ENCODE data around the gene MROH7. TPM values are rescaled to one million over a fixed set of nuclear protein-coding genes. Genes with fewer than 3 reads are reported as not detected.

MROH7 gene
- total RNA-seq, 1 donor from 2014 or later, result 0.19 TPM

GRCh38 chr1:54744696-54745095, 103.1 kb downstream of the MROH7 start:
- TF ChIP-seq CTCF (conservative IDR thresholded peaks at IDR 0.05), result no peak
- H3K4me3 Mint-ChIP-seq, result no peak overlapping the region

GRCh38 chr1:54745274-54745673, 103.7 kb downstream of the MROH7 start:
- DNase-seq (ENCODE audit: extremely low spot score, unreplicated experiment), result no peak
- TF ChIP-seq CTCF (conservative IDR thresholded peaks at IDR 0.05), result no peak

More at GRCh38 chr1:54744696-54745095, 103.1 kb downstream of the MROH7 start:
- Mint-ChIP-seq H3K36me3 (peaks cover 6% of the 10 kb centered on the region), H3K27me3 (peaks cover under 1% of the 10 kb centered on the region), H3K27ac (no peak overlapping the region), H3K9me3 (no peaks in the 10 kb centered on the region), H3K4me1 (ENCODE audit: unreplicated experiment) (no peaks in the 10 kb centered on the region)
- no peak for DNase-seq (ENCODE audit: extremely low spot score, unreplicated experiment)

GRCh38 chr1:54745864-54746263, 104.3 kb downstream of the MROH7 start:
- no peak overlapping the region for H3K27ac Mint-ChIP-seq
- H3K4me3 Mint-ChIP-seq, result no peak overlapping the region
- H3K9me3 Mint-ChIP-seq, result no peaks in the 10 kb centered on the region
- no peak for TF ChIP-seq CTCF (conservative IDR thresholded peaks at IDR 0.05)
- DNase-seq (ENCODE audit: extremely low spot score, unreplicated experiment), result no peak
- H3K36me3 Mint-ChIP-seq, result peaks cover 6% of the 10 kb centered on the region
- no peaks in the 10 kb centered on the region for H3K4me1 Mint-ChIP-seq (ENCODE audit: unreplicated experiment)
- H3K27me3 Mint-ChIP-seq, result peaks cover 3% of the 10 kb centered on the region

More at GRCh38 chr1:54745274-54745673, 103.7 kb downstream of the MROH7 start:
- Mint-ChIP-seq H3K27ac (no peak overlapping the region), H3K4me3 (no peak overlapping the region), H3K27me3 (peaks cover 3% of the 10 kb centered on the region), H3K36me3 (peaks cover 6% of the 10 kb centered on the region), H3K9me3 (no peaks in the 10 kb centered on the region), H3K4me1 (ENCODE audit: unreplicated experiment) (no peaks in the 10 kb centered on the region)

GRCh38 chr1:54748094-54748835, 106.7 kb downstream of the MROH7 start:
- no peaks in the 10 kb centered on the region for H3K9me3 Mint-ChIP-seq
- H3K4me3 Mint-ChIP-seq, result no peak overlapping the region
- no peak for TF ChIP-seq CTCF (conservative IDR thresholded peaks at IDR 0.05)
- DNase-seq (ENCODE audit: extremely low spot score, unreplicated experiment), result no peak
- H3K27ac Mint-ChIP-seq, result no peak overlapping the region
- H3K4me1 Mint-ChIP-seq (ENCODE audit: unreplicated experiment), result no peaks in the 10 kb centered on the region
- H3K27me3 Mint-ChIP-seq, result peaks cover 3% of the 10 kb centered on the region
- no peaks in the 10 kb centered on the region for H3K36me3 Mint-ChIP-seq

- H3K27ac Mint-ChIP-seq, result no peak overlapping the region
- DNase-seq (ENCODE audit: extremely low spot score, unreplicated experiment), result no peak
- peaks cover 3% of the 10 kb centered on the region for H3K27me3 Mint-ChIP-seq
- H3K4me3 Mint-ChIP-seq, result no peak overlapping the region
- TF ChIP-seq CTCF (conservative IDR thresholded peaks at IDR 0.05), result no peak
- H3K9me3 Mint-ChIP-seq, result no peaks in the 10 kb centered on the region
- no peaks in the 10 kb centered on the region for H3K4me1 Mint-ChIP-seq (ENCODE audit: unreplicated experiment)
- no peaks in the 10 kb centered on the region for H3K36me3 Mint-ChIP-seq
These were observed 109.0 kb downstream of the MROH7 start for GRCh38 chr1:54750596-54750995.

All from type B pancreatic cell (in vitro differentiated cells).